Measurements from ENCODE around the gene TUBGCP2.

Gene TUBGCP2

DNA sequence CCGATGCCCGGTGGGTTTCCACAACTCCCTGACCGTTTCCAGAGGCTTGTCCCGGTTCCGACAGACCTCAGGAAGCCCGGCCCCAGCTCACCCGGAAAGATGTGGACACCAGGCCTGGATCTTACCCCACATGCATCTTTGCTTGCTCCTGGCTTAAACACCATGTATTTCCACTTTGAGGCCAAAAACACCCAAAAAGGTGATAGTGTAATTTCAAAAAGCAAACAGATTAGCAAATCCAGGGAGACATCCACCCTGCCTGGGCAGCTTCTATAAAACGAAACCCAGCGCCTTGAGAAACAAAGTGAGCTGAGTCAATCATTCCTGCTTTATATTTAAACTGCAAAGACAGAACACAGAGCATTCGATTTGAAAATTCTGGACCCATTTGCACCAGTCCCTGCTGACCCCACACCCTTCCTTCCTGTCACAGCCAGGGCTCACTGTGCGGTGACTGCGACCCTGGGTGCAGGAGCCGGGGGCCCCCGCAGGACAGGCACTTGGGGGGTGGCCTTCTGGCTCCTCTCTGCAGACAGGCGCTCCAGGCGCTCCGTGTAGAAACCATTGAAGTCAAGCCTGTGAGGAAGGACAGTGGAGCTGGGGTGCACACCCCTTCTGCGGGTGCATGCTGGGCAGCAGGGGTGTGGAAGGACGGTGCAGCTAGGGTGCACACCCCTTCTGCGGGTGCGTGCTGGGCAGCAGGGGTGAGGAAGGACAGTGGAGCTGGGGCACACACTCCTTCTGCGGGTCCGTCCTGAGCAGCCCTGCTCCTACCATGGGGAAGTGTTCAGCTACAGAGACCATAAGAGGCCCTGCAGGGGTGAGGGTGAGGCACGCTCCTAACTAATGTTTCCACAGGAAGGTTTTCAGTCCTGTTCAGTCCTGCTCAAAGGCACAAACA, 29.1 kb downstream of the TUBGCP2 start:
- peaks cover 6% of the 10 kb centered on the region for H3K36me3 ChIP-seq (ENCODE audit: control insufficient read depth, insufficient read depth, low read length)
- H3K23ac ChIP-seq (ENCODE audit: low read length), result no peak overlapping the region
- no peak overlapping the region for H3K56ac ChIP-seq (ENCODE audit: low read length)
- H3K4ac ChIP-seq (ENCODE audit: low read depth, low read length), result no peak overlapping the region
- no peak overlapping the region for H4K8ac ChIP-seq (ENCODE audit: low read depth, low read length)
- H3K4me3 ChIP-seq (ENCODE audit: low read length), result no peak overlapping the region
- no peak overlapping the region for H2BK15ac ChIP-seq (replicated peaks; ENCODE audit: low read depth)
- no peak overlapping the region for H3K18ac ChIP-seq (ENCODE audit: low read length)
- no peak overlapping the region for H4K5ac ChIP-seq (ENCODE audit: low read length)
- H3K4me1 ChIP-seq (ENCODE audit: control insufficient read depth, low read depth, low read length), result no peaks in the 10 kb centered on the region
- H2AK5ac ChIP-seq (ENCODE audit: low read length), result no peak overlapping the region
- no peak overlapping the region for H3K4me2 ChIP-seq (ENCODE audit: low read length)
- no CpG with 5 or more reads among the region's 24 CpGs for WGBS (ENCODE audit: extremely low coverage, insufficient coverage, low lambda C conversion rate)
- H3K79me1 ChIP-seq (ENCODE audit: low read length), result no peaks in the 10 kb centered on the region
- H3K9ac ChIP-seq (ENCODE audit: low read length), result no peak overlapping the region
- no peak overlapping the region for H3K27ac ChIP-seq (ENCODE audit: low read depth, low read length)
- H2BK5ac ChIP-seq (ENCODE audit: low read length), result no peak overlapping the region
- DNase-seq, result no peak
- H2BK120ac ChIP-seq (ENCODE audit: low read depth, low read length), result no peak overlapping the region
- no peaks in the 10 kb centered on the region for H3K27me3 ChIP-seq (ENCODE audit: insufficient read depth, low read length, poor library complexity)
- H3K79me2 ChIP-seq (ENCODE audit: control insufficient read depth, insufficient read depth, low read length), result no peaks in the 10 kb centered on the region

DNA sequence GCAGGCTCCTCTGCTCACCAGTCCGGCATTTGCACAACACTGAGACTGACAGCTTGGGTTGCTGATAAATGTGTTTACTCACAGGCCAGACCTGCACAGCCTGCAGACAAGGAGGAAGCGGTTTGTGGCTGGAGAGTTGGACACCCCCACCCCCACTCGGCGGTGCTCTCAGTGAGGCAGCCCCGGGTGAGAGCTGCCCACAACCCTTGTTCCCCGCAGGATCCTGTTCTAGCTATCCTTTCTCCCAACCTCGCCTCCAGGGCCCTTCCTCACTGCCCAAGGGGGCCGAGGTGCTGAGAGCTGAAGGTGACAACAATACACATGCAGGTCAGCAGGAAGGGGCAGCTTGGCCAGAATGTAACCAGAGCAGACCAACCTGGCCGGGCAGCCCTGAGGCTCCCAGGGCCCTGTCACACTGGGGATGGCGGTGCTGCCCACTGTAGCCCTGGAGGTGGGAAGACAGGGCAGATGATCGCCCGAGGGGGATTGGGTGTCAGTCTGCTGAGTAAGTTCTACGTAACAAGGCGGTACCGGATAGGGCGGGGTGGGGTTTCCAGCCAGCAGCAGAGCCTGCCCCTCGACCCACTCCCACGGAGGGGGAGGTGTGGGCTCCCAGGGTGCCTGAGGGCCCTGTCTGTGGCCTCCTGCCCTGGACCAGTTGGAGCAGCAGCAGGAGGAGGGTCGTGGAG, 30.0 kb downstream of the TUBGCP2 start:
- H3K4me1 ChIP-seq (ENCODE audit: control insufficient read depth, low read depth, low read length), result no peaks in the 10 kb centered on the region

DNA sequence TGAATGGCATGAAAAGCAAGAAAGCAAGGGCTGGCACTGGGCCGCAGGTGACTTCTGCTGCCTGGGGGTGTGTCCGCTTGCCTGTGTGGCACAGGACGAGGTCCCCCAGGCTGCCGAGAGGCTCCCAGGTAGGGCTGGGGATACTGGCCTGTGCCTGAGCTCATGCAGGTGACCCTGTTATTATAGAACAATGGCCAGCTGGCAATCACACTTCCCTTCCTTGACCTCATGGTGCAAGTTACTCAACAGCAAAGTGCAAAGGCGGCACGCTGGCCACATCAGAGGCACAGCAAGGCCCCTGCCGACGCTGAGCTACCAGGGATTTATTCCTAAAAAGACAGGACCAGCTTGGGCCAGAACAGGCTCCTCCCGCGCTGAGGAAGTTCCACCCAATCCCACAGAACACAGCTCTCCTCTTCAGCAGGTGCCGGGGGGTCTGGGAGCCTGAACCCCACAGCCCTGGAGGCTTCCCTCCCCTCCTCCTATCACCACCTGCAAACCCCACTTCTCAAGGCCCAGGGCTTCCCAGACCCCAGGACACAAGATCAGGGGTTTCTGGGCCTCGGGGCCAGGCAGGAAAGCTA, 30.6 kb downstream of the TUBGCP2 start:
- Histone ChIP-seq H3K27ac (ENCODE audit: low read depth, low read length) (no peak overlapping the region), H3K4me3 (ENCODE audit: low read length) (no peak overlapping the region), H3K4me2 (ENCODE audit: low read length) (no peak overlapping the region), H3K4ac (ENCODE audit: low read depth, low read length) (no peak overlapping the region), H4K8ac (ENCODE audit: low read depth, low read length) (no peak overlapping the region), H3K56ac (ENCODE audit: low read length) (no peak overlapping the region), H3K9ac (ENCODE audit: low read length) (no peak overlapping the region), H3K79me2 (ENCODE audit: control insufficient read depth, insufficient read depth, low read length) (no peaks in the 10 kb centered on the region), H2BK15ac (replicated peaks; ENCODE audit: low read depth) (no peak overlapping the region), H2AK5ac (ENCODE audit: low read length) (no peak overlapping the region), H3K18ac (ENCODE audit: low read length) (no peak overlapping the region), H2BK120ac (ENCODE audit: low read depth, low read length) (no peak overlapping the region), H3K4me1 (ENCODE audit: control insufficient read depth, low read depth, low read length) (no peaks in the 10 kb centered on the region), H3K36me3 (ENCODE audit: control insufficient read depth, insufficient read depth, low read length) (peaks cover 1% of the 10 kb centered on the region), H3K23ac (ENCODE audit: low read length) (no peak overlapping the region), H2BK5ac (ENCODE audit: low read length) (no peak overlapping the region), H4K5ac (ENCODE audit: low read length) (no peak overlapping the region), H3K27me3 (ENCODE audit: insufficient read depth, low read length, poor library complexity) (no peaks in the 10 kb centered on the region), H3K79me1 (ENCODE audit: low read length) (no peaks in the 10 kb centered on the region)
- DNase-seq, result no peak
- no CpG with 5 or more reads among the region's 12 CpGs for WGBS (ENCODE audit: extremely low coverage, insufficient coverage, low lambda C conversion rate)

More for the DNA sequence above, 30.0 kb downstream of the TUBGCP2 start:
- H3K18ac ChIP-seq (ENCODE audit: low read length), result no peak overlapping the region
- no CpG with 5 or more reads among the region's 19 CpGs for WGBS (ENCODE audit: extremely low coverage, insufficient coverage, low lambda C conversion rate)
- no peak overlapping the region for H3K4ac ChIP-seq (ENCODE audit: low read depth, low read length)
- no peak overlapping the region for H2AK5ac ChIP-seq (ENCODE audit: low read length)
- no peaks in the 10 kb centered on the region for H3K27me3 ChIP-seq (ENCODE audit: insufficient read depth, low read length, poor library complexity)
- no peak overlapping the region for H3K4me3 ChIP-seq (ENCODE audit: low read length)
- H3K79me2 ChIP-seq (ENCODE audit: control insufficient read depth, insufficient read depth, low read length), result no peaks in the 10 kb centered on the region
- no peak overlapping the region for H3K4me2 ChIP-seq (ENCODE audit: low read length)
- no peak overlapping the region for H4K5ac ChIP-seq (ENCODE audit: low read length)
- H3K36me3 ChIP-seq (ENCODE audit: control insufficient read depth, insufficient read depth, low read length), result peaks cover 1% of the 10 kb centered on the region
- no peak overlapping the region for H2BK15ac ChIP-seq (replicated peaks; ENCODE audit: low read depth)
- H4K8ac ChIP-seq (ENCODE audit: low read depth, low read length), result no peak overlapping the region
- H2BK5ac ChIP-seq (ENCODE audit: low read length), result no peak overlapping the region
- DNase-seq, result no peak
- H3K79me1 ChIP-seq (ENCODE audit: low read length), result no peaks in the 10 kb centered on the region
- H2BK120ac ChIP-seq (ENCODE audit: low read depth, low read length), result no peak overlapping the region
- no peak overlapping the region for H3K56ac ChIP-seq (ENCODE audit: low read length)
- H3K23ac ChIP-seq (ENCODE audit: low read length), result no peak overlapping the region
- no peak overlapping the region for H3K9ac ChIP-seq (ENCODE audit: low read length)
- no peak overlapping the region for H3K27ac ChIP-seq (ENCODE audit: low read depth, low read length)

DNA sequence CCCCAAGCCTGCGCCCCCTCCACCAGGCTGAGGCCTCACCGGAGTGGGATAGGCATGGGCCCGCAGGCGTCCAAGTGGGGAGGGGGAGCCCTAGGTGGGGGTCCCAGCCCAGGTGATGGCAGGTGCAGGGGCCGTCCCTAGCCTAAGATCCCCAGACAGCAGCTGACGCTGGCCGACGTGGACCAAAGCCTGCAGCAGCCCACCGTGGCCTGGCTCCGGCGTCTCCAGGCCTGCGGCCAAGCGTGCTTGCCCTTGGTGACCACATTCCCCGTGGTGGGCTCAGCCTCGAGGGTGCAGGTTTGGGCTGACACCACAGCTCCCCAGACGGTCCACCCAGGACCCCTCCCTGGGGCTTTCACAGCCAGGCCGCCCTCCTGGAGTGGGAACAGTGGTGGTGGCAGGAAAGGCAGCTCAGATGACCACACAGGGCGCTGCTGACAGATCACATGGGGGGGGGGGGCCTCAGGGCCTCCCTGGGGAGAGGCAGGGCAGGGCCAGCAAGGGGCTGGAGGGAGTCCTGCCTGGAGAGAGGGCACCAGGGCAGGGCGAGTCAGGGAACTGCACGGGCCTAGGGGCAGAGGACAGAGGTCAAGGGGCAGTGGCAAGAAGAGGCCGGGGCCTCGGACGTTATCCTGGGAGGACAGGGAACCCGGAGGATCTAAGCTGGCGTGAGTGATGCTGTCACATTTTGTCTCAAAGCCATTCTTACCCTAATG, 31.2 kb downstream of the TUBGCP2 start:
- Histone ChIP-seq H2AK5ac (ENCODE audit: low read length) (no peak overlapping the region), H3K27me3 (ENCODE audit: insufficient read depth, low read length, poor library complexity) (no peaks in the 10 kb centered on the region), H2BK120ac (ENCODE audit: low read depth, low read length) (no peak overlapping the region), H3K79me1 (ENCODE audit: low read length) (no peaks in the 10 kb centered on the region), H3K27ac (ENCODE audit: low read depth, low read length) (no peak overlapping the region), H3K56ac (ENCODE audit: low read length) (no peak overlapping the region), H2BK15ac (replicated peaks; ENCODE audit: low read depth) (no peak overlapping the region), H3K79me2 (ENCODE audit: control insufficient read depth, insufficient read depth, low read length) (no peaks in the 10 kb centered on the region), H3K4me2 (ENCODE audit: low read length) (no peak overlapping the region), H2BK5ac (ENCODE audit: low read length) (no peak overlapping the region), H3K4me1 (ENCODE audit: control insufficient read depth, low read depth, low read length) (no peaks in the 10 kb centered on the region), H3K36me3 (ENCODE audit: control insufficient read depth, insufficient read depth, low read length) (peaks cover 1% of the 10 kb centered on the region), H3K9ac (ENCODE audit: low read length) (no peak overlapping the region), H3K18ac (ENCODE audit: low read length) (no peak overlapping the region), H3K4ac (ENCODE audit: low read depth, low read length) (no peak overlapping the region), H4K8ac (ENCODE audit: low read depth, low read length) (no peak overlapping the region), H4K5ac (ENCODE audit: low read length) (no peak overlapping the region), H3K23ac (ENCODE audit: low read length) (no peak overlapping the region), H3K4me3 (ENCODE audit: low read length) (no peak overlapping the region)
- no peak for DNase-seq
- WGBS (ENCODE audit: extremely low coverage, insufficient coverage, low lambda C conversion rate), result no CpG with 5 or more reads among the region's 25 CpGs

DNA sequence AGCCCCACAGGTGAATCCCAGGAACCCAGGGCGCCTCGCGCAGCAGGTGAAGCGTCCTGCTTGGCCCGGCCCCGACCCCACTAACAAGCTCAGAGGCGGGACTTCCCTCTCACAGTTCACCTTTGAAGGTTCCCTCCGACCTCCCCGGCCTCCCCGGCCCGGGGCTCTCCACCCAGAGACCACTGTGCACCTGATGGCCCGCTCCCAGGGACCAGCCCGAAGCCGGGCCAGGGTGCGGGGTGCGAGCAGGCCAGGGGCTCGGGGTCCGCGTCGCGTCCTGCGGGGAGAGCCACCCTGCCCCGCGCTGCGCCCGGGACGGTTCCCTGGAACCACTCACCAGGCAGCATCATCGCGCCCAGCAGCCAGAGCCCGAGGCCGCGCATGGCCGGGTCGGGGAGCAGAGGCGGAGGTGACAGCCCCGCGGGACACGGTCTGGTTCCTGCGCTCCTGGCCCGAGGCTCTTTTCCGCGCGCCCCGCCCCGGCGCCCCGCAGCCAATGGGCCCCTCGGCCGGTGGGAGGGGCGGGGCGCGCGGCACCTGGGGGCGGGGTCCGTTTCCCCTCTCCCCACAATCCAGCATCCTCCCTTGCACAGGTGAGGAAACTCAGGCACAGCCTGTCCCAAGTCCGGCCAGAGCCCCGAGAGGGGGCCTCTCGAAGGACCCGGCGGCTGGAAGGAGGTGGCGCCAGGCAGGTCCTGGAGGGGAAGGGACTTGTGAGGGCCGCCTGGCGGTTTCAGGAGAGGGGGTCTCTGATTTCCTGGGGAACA, 32.1 kb downstream of the TUBGCP2 start, which contains the start of gene ADAM8:
ADAM8 (minus strand) TSS at position 434 of the 767 bp plus-strand sequence; CDS start at position 383, 51 bp downstream.
- Histone ChIP-seq H2AK5ac (ENCODE audit: low read length) (no peak within 1 kb of the TSS), H3K4me3 (ENCODE audit: low read length) (no peak within 1 kb of the TSS), H3K79me1 (ENCODE audit: low read length) (no peaks in the 10 kb centered on the region), H3K23ac (ENCODE audit: low read length) (no peak within 1 kb of the TSS), H3K36me3 (ENCODE audit: control insufficient read depth, insufficient read depth, low read length) (no peaks in the 10 kb centered on the region), H2BK120ac (ENCODE audit: low read depth, low read length) (no peak within 1 kb of the TSS), H3K27me3 (ENCODE audit: insufficient read depth, low read length, poor library complexity) (no peaks in the 10 kb centered on the region), H3K4ac (ENCODE audit: low read depth, low read length) (no peak within 1 kb of the TSS), H3K18ac (ENCODE audit: low read length) (no peak within 1 kb of the TSS), H4K5ac (ENCODE audit: low read length) (no peak within 1 kb of the TSS), H3K9ac (ENCODE audit: low read length) (no peak within 1 kb of the TSS), H3K56ac (ENCODE audit: low read length) (peak within 1 kb of the TSS; percentile 6), H2BK5ac (ENCODE audit: low read length) (no peak within 1 kb of the TSS), H2BK15ac (replicated peaks; ENCODE audit: low read depth) (no peak within 1 kb of the TSS), H3K4me1 (ENCODE audit: control insufficient read depth, low read depth, low read length) (no peaks in the 10 kb centered on the region), H3K4me2 (ENCODE audit: low read length) (peak within 1 kb of the TSS; percentile 25), H4K8ac (ENCODE audit: low read depth, low read length) (no peak within 1 kb of the TSS), H3K79me2 (ENCODE audit: control insufficient read depth, insufficient read depth, low read length) (no peaks in the 10 kb centered on the region), H3K27ac (ENCODE audit: low read depth, low read length) (no peak within 1 kb of the TSS)
- no CpG with 5 or more reads among the region's 63 CpGs for WGBS (ENCODE audit: extremely low coverage, insufficient coverage, low lambda C conversion rate)
- DNase-seq, result peak; percentile 69

All from mesendoderm (in vitro differentiated cells).